ENCODE results near the gene MYH14.

MYH14 gene

GRCh38 chr19:50287331-50287730 lies 83.9 kb downstream of the MYH14 start:
- no peak for DNase-seq

DNA sequence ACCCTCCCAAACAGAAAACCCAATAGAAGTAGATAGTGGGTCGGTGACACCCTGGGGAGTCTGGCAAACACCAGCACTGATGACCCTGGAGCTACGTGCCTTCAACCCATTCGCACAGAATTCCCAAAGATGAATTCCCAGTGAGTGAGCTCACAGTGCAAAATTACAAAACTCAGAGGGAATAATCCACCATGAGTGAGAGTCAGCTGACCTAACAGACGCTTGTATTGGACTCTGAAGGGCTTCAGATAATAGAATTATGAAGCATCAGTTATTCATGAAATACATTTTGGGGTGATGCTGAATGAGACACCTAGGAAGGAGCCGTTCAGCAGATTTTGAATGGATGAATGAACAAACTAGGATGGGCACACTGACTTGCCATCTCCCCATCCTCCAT lies 85.5 kb downstream of the MYH14 start:
- no peak for DNase-seq

- no peak for DNase-seq
Observed at GRCh38 chr19:50290011-50290410, 86.6 kb downstream of the MYH14 start.

- DNase-seq, result no peak
Observed at GRCh38 chr19:50290775-50291174, 87.4 kb downstream of the MYH14 start.

DNA sequence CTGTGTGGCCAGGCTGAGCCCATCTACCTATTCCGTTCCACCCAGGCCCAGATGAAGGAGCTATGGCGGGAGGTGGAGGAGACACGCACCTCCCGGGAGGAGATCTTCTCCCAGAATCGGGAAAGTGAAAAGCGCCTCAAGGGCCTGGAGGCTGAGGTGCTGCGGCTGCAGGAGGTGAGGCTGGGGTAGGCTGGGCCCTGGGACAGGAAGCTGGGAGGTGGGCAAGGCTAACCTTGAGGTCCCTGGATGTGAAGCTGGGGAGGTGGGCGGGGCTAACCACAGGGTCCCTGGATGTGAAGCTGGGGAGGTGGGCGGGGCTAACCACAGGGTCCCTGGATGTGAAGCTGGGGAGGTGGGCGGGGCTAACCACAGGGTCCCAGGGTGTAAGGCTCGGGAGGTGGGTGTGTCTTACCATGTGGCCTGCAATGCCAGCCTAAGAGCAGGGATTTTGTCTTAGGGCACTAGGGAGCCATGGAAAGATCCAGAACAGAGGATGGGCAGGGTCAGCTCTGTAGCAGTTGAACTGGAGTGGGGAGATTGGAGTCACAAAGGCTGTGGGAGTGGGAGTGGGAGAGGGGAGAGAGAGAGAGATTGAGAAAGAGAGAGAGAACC lies 88.9 kb downstream of the MYH14 start:
- no peak for DNase-seq

GRCh38 chr19:50293263-50294004 lies 90.0 kb downstream of the MYH14 start:
- no peak for DNase-seq

- no peak for DNase-seq
Observed at GRCh38 chr19:50300051-50300450, 96.6 kb downstream of the MYH14 start.

DNA sequence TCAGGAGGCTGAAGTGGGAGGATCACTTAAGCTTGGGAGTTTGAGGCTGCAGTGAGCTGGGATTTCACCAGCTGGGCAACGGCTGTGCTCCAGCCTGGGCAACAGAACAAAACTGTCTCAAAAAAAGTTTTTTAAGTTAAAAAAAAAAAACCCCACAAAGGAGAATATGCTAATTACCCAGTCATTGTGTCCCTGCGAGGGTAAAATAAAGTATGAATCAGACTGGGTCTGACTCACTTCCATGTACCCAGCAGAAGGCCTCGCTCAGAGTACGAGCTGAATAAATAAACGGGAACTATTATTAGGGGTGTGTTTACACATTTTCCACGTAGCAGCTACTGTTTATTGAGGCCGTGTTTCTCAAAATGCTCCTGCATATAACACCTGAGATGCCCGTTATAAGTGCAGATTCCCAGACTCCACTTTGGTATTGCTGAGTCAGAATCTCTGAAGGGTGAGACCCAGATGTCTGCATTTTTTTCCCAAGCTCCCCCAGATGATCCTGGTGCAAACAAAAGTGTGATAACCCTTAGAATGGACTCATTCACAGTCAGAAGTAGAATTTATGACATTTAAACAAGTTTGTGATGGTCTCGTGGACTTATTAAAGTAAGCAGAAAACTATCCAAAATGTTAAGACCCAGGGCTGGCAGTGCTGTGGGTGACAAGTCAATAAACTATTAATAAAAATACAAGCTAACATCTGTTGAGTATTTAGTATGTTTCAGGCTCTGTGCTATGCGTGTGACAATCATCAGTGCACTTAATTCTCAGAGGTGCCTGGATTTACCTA lies 97.6 kb downstream of the MYH14 start:
- DNase-seq, result no peak

DNA sequence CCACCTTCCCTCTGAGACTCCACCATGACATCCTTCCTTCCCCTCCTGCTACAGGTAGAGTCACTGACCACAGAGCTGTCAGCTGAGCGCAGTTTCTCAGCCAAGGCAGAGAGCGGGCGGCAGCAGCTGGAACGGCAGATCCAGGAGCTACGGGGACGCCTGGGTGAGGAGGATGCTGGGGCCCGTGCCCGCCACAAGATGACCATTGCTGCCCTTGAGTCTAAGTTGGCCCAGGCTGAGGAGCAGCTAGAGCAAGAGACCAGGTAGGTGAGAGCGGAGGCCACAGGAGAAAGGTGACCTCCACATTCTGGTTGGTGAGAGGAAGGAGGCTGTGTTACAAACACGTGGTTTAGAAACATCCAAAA lies 98.2 kb downstream of the MYH14 start:
- no peak for DNase-seq

- DNase-seq, result no peak
Observed at GRCh38 chr19:50303558-50303957, 100.1 kb downstream of the MYH14 start.

- DNase-seq, result no peak
Observed at GRCh38 chr19:50308991-50309390, 105.6 kb downstream of the MYH14 start.

- no peak for DNase-seq
Observed at GRCh38 chr19:50309396-50310125, 106.1 kb downstream of the MYH14 start.

- no peak for DNase-seq
Observed at GRCh38 chr19:50310759-50311465, 107.5 kb downstream of the MYH14 start.

DNA sequence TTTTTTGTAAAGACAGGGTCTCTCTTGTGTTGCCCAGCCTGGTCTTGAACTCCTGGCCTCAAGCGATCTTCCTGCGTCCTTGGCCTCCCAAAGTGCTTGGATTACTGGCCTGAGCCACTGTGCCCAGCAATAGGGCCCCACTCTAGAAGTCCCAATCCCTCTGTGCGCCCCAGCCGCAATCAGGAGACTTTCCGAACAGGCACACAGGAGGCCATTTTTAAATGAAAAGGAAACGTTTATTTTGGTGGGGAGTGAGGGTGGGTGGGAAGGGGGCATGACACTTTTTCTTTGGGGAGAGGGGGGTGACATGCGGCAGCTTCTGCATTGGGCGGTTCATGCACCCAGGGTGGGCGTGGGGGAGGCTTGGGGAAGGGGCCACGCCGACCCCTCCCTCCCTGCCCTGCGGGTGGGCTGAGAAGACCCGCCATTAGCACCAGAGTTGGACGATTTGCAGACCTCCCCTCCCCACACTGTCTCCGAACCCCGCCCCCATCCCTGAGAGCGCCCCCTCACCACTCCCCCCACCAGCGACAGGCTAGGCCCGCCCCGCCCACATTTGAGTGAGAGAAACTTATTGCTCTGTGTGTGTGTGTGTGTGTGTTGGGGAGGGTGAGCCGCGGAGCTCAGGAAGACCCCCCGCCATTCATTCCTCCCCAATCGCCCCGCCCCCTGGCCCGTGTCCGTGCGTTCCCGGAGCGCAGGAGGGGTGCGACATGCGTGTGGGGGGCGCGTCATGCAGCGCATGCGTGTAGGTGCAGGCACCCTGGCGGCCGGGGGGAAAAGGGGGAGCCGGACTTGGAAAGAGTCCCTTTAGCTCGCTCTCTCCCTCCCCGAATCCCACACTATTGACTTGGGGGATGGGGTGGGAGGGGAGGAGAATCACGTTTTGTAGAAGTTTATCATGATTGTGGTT lies 108.6 kb downstream of the MYH14 start:
- peak in 4 of 51 donors; percentile 2 to 58 (median 11) for DNase-seq

DNA sequence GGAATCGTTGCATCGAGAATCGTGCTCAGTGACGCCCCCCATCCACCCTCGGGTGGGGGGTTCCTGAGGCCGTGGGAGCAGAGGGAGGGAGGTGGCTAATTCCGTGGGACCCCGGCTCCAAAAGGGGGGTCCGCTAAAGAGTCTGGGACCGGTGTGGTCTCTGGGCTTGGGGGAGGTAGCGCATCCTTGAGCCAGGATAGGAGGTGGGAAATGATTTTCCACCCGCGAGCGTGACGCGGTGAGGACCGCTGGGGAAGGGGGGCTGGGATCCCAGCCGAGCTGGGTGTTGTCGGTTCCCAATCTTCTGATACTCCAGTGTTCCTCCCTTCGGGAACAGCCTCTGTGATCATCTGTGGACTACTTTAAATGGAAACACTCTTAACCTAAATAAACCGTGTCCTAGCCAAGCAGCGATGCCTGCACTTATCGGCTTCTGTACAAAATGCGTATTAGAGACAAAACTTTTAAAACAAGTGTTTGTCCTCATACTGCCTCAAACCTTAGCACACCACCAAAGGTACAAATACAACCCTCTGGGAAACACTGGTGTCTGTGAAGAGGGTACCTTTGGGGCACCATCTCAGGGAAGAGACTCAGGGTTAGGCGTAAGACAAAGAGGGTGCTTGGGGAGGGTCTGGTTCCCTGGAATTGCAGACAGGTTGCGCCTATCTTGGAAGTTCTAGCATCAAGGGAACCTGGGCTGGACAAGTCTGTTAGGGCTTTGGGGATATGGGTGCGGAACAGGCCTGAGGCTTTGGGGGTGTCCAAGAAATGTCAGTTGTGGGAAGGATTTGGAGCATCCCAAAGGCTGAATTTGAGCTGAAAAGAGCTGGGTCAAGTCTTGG lies 109.8 kb downstream of the MYH14 start:
- no peak for DNase-seq

DNA sequence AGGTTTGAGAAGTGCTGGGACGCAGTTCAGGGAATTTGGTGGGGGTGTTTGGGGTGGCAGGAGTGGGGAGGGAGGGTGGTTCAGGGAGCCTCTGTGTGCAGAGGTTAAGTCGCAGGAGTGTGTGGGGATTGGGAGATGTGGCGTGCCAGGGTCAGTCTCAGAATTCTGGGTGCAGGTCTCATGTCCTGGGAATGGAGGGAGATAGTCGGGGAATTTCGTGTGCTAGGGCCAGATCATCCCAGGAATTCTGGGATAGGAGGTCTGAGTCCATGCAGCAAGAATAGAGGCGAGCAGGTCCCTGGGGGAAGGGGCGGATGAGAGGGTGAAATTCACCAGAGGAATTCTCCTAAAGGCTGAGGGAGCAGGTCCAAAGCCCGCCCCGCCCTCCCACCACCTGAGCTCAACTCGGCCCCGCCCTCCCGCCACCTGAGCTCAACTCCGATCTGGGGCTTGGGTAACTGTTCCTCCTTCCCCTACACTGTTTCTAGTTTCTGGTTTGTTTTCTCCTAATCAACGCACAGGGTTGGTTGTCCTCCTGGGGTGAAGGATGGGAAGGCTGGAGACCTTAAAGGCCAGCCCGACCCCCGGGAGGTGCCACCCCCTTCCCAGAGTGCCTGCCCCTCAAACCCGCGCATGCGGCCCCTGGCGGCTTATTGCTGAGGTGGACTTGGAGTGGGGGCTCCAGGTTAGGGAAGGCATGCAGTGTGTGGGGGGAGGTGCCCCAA lies 110.6 kb downstream of the MYH14 start:
- no peak for DNase-seq

DNA sequence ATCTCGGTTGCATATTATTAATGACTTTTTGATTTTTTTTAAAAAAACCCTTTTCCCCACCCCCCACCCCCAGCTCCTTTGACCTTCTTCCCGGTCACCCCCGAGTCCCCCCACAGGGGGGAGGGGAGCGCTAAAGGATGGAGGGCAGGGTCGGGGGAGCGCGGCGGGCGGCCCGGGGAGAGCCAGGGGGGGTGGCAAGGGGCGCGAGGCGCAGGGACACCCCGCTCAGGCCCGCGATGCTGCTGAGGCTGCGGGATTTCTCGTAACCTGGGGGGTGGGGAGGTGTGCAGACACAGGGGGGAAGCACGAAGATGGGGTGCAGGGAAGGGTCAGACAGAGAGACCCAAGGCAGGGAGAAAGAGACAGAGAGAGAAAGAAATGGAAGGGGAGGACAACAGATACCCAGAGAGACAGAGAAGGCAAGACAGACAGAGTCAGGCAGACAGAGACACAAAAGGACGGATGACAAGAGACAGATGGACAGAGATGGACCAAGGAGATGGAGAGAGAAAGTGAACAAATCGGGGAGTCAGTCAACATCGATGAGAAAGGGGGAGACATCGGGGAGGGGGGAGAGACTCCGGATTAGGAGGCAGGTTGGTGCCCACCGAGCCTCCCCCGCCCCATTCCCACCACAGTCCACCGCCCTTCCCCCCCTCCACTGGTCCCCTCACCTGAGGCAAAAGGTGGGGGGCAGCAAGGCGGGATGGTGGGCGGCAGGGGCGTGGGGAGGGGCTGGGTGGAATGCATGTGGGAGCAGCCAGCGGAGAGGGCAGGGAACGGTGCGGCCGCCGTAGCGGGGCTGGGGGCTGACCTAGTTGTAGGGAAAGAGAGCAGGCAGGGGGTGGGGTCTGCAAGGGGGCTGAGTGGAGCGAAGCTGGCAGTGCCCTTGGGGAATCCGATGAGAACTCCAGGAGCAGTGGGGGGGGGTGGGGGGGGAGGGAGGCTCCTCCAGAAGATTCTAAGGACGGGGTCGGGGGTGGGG lies 111.6 kb downstream of the MYH14 start:
- no peak for DNase-seq

Data from hypothalamus (tissue), 51 donors.